HG02763 (cell line): ENCODE data around the gene TRAF7.
"Not testable (repeated sequence)": the region's sequence is repeated elsewhere in the genome, so short reads cannot be mapped to it uniquely, and the experiment has no call there.

Source experiments
- ATAC-seq: cut with Tn5 transposase; IDR thresholded peaks from one replicate; pipeline ENCODE4 v1.9.1; 2021; ENCODE audit warnings: mild to moderate bottlenecking, moderate library complexity; ENCODE audit not compliant: unreplicated experiment

TRAF7 gene

GRCh38 chr16:2155091-2155950, at the start of gene TRAF7:
TRAF7 (plus strand) TSS chr16:2155782; CDS start chr16:2163921, 8,139 bp downstream.
- ATAC-seq, result peak; percentile 80

DNA sequence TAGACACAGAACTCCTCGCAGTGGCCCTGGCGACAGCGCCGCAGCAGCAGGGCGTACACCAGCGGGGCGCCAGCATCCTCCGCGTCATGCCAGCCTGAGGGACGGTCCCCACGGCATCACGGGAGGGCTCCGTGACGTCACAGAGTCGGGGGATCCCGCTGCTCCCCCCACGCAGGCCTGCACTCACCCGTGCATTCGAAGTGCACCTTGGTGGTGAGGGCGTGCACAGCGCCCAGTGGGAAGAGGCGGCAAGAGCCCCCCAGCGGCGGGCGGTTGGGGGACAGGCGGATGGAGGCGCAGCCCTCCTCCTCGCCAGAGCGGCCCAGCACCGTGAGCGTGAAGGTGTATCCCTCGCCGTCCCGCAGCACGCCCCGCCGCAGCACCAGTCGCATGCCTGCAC, 49.4 kb upstream of the TRAF7 start:
- not testable (repeated sequence) for ATAC-seq

DNA sequence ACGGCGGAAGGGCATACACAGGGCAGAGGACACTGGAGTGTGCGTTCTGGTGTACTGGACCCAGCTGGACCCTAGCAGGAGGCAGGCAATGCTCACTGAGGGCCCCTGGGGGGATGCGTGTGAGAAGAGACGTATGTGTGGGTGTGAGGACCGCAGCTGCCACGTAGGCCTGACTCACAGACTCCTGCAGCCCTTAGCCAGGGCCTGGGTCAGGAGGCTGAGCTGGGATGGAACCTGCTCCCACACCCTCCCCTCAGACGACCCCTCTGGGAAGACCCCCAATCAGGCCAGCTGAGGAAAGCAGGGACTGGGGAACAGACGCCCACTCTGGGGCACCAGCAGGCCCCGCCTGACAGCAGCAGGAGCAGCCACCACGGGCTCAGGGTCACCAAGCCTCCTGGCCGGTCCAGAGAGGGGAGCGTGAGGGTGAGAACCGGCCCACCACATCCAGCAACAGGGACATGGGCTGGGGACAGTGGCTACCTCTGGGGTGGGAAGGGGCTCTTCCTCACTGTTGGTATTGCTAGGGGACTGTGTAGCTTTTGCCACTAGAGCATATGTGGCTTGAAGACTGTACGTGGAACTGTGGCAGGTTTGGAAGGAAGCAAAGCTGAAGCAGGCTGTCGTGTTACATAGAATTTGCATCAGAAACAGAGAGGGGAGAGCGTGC, 48.3 kb upstream of the TRAF7 start:
- ATAC-seq, result not testable (repeated sequence)

DNA sequence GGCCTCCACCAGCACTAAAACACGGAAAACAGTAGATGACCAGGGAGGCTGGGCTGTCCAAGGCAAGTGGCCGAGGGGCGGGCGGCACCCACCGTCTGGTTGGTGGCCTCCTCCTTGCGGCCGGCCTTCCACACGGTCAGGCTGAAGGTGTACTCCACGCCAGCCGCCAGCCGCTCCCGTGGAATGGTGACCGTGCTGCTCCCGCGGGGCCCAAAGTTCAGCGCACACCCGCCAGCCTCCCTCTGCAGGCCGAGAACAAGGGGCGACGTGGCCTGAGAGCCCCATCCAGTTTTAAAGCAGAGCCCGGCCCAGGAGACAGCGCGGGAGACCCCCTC, 47.8 kb upstream of the TRAF7 start:
- ATAC-seq, result not testable (repeated sequence)

DNA sequence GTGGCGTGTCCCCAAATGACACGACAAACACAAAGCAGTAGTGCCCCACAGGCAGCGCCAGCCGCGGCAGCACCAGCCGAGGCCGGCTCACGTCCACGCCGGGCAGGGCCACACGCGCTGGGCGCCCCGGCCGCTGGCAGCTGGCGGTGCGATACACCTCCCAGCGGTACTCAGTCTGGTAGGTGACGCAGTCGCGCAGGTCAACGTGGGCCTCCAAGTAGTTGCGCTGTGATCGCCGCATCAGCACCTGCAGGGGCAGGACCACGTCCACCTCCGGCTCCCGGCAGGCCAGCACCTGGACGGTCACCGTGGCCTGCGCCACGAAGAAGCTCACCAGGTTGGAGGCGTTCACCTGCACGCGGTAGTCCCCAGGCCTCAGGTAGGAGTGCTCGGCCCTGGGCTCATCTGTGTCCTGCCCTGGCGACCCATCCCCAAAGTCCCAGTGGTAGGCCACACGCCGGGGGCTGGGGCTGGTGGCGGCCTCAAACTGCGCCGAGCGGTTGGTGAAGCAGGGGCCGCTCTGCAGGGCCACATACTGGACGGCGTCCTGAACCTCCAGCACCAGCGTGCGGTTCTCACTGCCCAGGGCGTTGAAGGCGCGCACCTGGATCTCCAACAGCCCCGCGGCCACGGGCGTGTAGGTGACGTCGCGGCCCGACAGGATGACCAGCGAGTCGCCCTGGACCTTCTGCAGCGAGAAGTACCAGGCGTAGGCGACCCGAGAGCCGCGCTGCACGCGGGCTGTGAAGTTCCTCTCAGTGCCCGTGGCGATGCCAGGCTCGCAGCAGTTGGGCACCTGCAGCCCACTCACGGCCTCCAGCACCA, 46.9 kb upstream of the TRAF7 start:
- ATAC-seq, result not testable (repeated sequence)

DNA sequence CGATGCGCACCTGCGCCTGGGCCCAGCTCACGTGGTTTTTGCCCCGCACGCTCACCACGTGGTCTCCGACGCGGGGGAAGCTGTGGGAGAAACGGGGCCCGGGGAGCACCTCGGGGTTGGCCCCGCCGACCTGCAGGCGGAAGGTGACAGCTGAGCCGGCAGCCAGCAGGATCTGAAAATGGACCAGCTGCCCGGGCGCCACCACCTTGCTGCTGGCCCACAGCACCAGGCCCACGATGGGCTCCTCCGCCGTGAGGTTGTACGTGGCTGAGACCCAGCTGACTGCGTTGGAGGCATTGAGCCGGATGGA, 46.4 kb upstream of the TRAF7 start:
- ATAC-seq, result not testable (repeated sequence)

DNA sequence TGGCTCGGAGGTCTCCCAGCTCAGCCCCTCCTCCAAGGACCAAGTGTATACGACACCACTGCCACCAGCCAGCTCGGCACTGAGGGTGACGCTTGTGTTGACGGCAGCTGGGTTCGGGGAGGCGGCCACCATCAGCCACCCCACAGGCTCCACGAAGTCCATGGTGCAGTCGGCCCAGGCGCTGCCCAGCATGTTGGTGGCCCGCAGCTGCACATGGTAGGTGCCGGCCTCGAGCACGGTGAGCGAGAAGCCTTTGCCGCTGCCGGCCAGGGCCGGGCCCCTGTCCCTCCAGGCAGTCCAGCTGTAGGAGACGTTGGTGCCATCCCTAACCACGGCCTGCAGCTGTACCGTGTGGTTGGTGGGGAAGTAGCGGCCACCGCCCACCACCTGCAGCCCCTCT, 45.7 kb upstream of the TRAF7 start:
- ATAC-seq, result not testable (repeated sequence)

DNA sequence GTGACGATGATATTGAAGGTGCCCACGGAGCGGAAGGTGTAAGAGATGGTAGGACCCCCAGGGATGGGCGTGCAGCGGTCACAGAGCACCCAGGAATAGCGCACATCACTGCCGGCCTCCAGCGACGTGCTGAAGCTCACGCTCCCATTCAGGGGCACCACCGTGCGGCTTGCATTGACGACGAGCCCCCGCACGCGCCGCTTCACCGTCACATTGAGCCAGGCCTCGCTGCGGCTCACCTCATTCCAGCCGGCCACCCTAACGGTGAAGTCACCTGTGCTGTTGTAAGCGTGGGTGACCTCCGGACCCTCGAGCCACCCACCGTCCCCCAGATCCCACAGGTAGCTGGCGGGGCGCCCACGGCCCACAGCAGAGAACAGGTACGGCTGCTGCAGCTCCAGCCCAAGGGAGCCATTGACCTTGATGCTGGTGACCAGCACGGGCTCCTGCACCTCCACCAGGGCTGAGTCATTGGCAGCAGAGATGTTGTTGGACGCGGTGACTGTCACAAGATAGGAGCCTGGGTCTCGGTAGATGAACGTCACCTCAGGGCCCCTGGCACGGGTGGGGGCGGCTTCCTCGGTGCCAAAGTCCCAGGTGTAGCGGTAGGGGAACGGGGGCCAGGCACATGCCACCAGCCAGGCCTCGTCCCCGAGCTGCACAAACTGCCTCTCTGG, 45.1 kb upstream of the TRAF7 start:
- ATAC-seq, result not testable (repeated sequence)

- not testable (repeated sequence) for ATAC-seq
These were observed 44.6 kb upstream of the TRAF7 start for GRCh38 chr16:2111009-2111353.

GRCh38 chr16:2111412-2112335, 43.9 kb upstream of the TRAF7 start:
- not testable (repeated sequence) for ATAC-seq

DNA sequence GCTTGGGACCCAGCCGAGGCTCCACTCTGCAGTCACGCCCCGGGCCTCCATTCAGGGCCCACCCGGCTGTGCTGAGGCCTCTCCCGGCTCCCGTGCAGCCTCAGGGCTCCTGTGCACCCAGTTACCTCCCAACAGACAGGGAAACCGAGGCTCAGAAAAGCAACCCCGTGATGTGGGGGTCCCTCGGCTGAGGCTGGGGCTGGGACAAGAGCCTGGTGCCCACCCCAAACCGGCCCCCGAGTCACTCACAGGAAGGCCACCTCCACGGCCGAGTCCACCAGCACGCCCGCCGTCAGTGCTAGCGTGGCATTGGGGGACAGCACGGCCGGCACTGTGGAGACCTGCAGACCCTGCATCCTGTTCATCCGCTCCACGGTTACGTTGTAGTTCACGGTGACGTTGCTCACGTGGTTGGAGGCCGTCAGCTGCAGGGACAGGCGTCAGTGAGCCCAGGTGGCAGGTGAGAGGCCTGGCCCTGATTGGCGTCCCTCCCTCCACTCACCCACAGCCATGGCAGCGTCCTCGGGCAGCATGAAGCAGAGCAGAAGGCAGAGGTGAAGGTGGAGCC, 43.0 kb upstream of the TRAF7 start:
- ATAC-seq, result not testable (repeated sequence)

GRCh38 chr16:2114225-2114624, 41.4 kb upstream of the TRAF7 start:
- ATAC-seq, result not testable (repeated sequence)

DNA sequence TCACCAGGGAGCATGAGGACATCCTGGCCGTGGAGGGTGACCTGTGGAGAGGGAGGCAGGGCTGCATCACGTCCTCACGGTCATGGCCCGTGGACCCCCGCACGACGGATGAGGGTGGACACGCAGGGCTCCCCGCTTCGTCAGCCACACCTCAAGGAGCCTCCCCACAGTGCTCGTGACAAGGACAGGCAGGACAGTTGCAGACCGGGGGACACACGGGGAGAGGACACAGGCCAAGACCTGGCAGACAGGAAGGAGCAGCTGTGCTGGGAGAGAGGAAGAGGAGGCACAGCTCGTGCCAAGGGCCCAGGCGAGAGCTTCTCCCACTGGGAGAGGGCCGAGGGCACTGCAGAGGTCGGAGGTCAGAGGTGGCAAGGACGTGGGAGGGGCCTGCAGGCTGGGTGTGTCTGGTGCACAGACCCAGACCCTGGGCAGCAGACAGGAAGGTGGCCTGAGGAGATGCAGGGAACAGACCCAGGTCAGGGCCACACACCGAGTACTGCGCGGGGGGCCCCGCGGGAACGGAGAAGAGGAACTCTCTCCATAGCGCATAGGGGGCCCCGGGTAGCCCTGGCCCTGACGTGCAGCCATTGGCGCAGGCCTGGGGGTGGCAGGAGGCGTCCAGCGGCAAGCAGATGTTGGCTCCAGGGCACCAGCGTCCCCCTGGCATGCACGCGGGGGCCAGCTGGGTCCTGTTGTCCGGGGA, 40.5 kb upstream of the TRAF7 start:
- not testable (repeated sequence) for ATAC-seq

DNA sequence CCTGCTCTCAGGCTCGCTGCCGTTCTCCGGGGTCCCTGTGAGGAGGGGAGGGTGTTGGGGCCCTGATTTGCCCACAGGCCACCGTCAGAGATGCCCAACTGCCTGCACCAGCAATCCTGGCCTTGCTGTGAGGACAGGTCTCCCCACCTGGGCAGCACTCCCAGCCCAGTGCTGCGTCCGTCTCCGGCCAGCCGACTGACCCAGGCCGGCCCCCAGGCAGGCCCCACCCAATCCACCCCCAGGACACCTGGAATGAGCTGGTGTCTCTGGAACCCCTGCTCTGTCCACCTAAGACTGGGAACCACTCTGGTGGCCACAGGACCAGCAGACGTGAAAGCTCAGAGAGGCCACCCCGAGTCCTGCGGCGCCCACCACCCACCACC, 40.0 kb upstream of the TRAF7 start:
- ATAC-seq, result no peak

DNA sequence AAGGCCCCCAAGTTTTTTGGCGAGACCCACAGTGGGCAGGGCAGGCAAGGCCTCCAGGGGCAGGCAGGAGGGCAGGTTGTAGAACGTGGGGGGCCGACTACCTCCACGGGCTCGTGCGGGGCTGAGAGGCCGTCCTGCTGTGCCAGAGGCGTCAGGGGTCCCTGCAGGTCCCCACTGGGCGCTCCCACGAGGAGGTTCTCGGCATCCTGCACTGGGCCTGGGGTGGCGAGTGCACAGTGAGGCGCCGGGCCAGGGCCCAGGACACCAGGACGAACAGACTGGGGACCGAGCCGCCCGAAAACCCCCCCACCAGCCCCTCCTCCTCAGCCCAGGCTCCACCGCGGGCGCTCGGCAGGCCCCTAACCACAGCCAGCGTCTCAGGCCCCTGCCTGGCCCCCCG, 39.2 kb upstream of the TRAF7 start:
- not testable (repeated sequence) for ATAC-seq

DNA sequence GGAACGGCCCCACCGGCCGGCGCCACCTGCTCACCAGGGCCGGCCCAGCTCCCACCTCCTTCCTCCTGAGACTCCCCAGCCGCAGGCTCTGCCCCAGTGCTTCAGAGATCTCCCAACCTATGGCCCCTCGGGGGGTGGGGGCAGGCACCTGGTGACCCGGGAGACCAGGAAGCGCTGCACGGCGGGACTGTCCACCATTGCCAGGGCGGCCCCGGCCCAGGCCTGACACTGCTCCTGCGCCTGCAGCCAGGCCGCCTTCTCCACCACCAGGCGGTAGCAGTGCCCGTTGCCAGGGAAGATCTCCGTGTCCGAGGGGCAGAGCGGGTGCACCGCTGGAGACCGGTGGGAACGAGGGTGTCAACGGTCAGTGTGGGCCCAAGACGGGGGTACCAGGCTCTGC, 38.2 kb upstream of the TRAF7 start:
- ATAC-seq, result not testable (repeated sequence)

DNA sequence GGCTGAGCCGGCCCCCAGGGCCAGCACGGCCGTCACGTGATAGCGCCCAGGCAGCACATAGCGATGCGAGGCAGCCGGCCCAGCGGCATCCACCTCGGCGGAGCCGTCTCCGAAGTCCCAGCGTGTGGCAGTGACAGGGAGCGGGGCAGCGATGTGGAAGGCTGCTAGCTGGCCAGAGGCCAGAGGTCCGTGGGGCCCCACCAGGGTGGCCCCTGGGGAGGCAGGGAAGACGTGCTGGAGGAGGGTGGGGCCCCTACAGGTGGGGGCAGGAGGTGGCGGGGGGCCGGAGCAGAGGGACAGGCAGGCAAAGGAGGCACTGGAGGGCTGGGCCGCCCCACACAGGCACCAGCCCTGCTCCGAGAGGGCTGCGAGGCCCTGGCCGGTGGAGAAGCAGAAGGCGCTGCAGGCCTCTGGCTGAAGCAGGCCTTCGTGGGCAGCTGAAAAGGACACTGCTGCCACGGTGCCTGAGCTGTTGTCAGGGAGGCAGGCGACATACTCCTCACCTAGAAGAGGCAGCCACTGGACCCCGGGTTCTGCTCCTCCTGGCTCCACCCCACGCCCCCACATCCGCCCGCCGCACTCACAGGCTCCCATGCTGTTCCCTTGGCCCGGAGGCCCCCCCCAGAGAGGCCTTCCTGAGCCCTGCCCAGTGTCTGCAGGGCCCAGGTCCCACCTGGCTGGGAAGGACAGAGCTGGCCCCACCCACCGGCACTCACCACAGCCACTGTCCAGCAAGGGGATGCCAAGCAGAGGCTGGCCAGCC, 37.4 kb upstream of the TRAF7 start:
- not testable (repeated sequence) for ATAC-seq

GRCh38 chr16:2121325-2121724, 34.3 kb upstream of the TRAF7 start:
- ATAC-seq, result not testable (repeated sequence)
